WTC11 (cell line): ENCODE data around the gene USP48. TPM values are rescaled to one million over a fixed set of nuclear protein-coding genes. Genes with fewer than 3 reads are reported as not detected.

Experiments
- ATAC-seq: fragments of 200-7000 bp; cut with Tn5 transposase; 2 replicates; pipeline ENCODE4 v1.10.0; 2021; ENCODE audit warnings: mild to moderate bottlenecking, moderate library complexity
- CTCF ChIA-PET: fragments of 300-600 bp; sonication (Branson Sonifier 250); formaldehyde crosslinking; loops from one replicate; lab custom pipeline; 2021; ENCODE audit warnings: antibody characterized with exemption; lab: Charles Lee
- POLR2A ChIA-PET: fragments of 350-600 bp; sonication (Branson Sonifier 250); formaldehyde crosslinking; loops from one replicate; lab custom pipeline; 2021; ENCODE audit warnings: antibody characterized with exemption; lab: Charles Lee
- DNase-seq: peaks from one replicate; pipeline ENCODE4 v3.0.0; 2021; ENCODE audit warnings: low spot score
- H3K27ac Mint-ChIP-seq: 2 replicates; pipeline ENCODE4 v1.8.0; 2021; ENCODE audit warnings: mixed read lengths
- H3K27me3 Mint-ChIP-seq: 2 replicates; pipeline ENCODE4 v1.8.0; 2021; ENCODE audit warnings: low read depth, mild to moderate bottlenecking, moderate library complexity, mixed read lengths
- H3K36me3 Mint-ChIP-seq: 2 replicates; pipeline ENCODE4 v1.8.0; 2021; ENCODE audit warnings: mixed read lengths
- H3K4me1 Mint-ChIP-seq: 2 replicates; pipeline ENCODE4 v1.8.0; 2022; ENCODE audit warnings: mixed read lengths
- H3K4me3 Mint-ChIP-seq: 2 replicates; pipeline ENCODE4 v1.8.0; 2021; ENCODE audit warnings: mild to moderate bottlenecking, moderate library complexity, mixed read lengths
- H3K9me3 Mint-ChIP-seq: 2 replicates; pipeline ENCODE4 v1.8.0; 2021; ENCODE audit warnings: mixed read lengths
- AFF4 ChIP-seq: sonication (generic); formaldehyde crosslinking; IDR thresholded peaks from 2 replicates; pipeline ENCODE4 v1.8.1; 2023; ENCODE audit warnings: mild to moderate bottlenecking, missing genetic modification reagents, borderline replicate concordance
- ATF1 ChIP-seq: sonication (generic); formaldehyde crosslinking; IDR thresholded peaks from 2 replicates; pipeline ENCODE4 v1.8.1; 2023; ENCODE audit warnings: mild to moderate bottlenecking, moderate library complexity, missing genetic modification reagents
- ATF6 ChIP-seq: sonication (generic); formaldehyde crosslinking; IDR thresholded peaks from 2 replicates; pipeline ENCODE4 v1.8.1; 2023; ENCODE audit warnings: mild to moderate bottlenecking, missing genetic modification reagents
- CDX4 ChIP-seq: fragments of 250-450 bp; sonication (Bioruptor Pico); IDR thresholded peaks from 2 replicates; pipeline ENCODE4 v1.9.0; 2021; ENCODE audit warnings: moderate library complexity, mild to moderate bottlenecking, inconsistent platforms, borderline replicate concordance
- ELF4 ChIP-seq: sonication (generic); formaldehyde crosslinking; IDR thresholded peaks from 2 replicates; pipeline ENCODE4 v1.8.1; 2022; ENCODE audit warnings: low read depth, mild to moderate bottlenecking, moderate library complexity, missing genetic modification reagents
- FOXP1 ChIP-seq: sonication (generic); formaldehyde crosslinking; IDR thresholded peaks from 2 replicates; pipeline ENCODE4 v1.8.0; 2022; ENCODE audit warnings: missing genetic modification reagents, mild to moderate bottlenecking, moderate library complexity, borderline replicate concordance
- GABPB1 ChIP-seq: sonication (generic); formaldehyde crosslinking; IDR thresholded peaks from 2 replicates; pipeline ENCODE4 v1.8.1; 2023; ENCODE audit warnings: mild to moderate bottlenecking, missing genetic modification reagents
- GTF2I ChIP-seq: fragments of 250-450 bp; sonication (Bioruptor Pico); conservative IDR thresholded peaks from 2 replicates; pipeline ENCODE4 v1.4.0; 2021; ENCODE audit warnings: mild to moderate bottlenecking
- IRF1 ChIP-seq: sonication (generic); formaldehyde crosslinking; IDR thresholded peaks from 2 replicates; pipeline ENCODE4 v1.8.0; 2023; ENCODE audit warnings: missing genetic modification reagents
- IRF2 ChIP-seq: sonication (generic); formaldehyde crosslinking; IDR thresholded peaks from 2 replicates; pipeline ENCODE4 v1.8.0; 2022; ENCODE audit warnings: low read depth, missing genetic modification reagents, borderline replicate concordance
- JUN ChIP-seq: sonication (generic); formaldehyde crosslinking; IDR thresholded peaks from 2 replicates; pipeline ENCODE4 v1.8.0; 2023; ENCODE audit warnings: mild to moderate bottlenecking, missing genetic modification reagents
- KAT7 ChIP-seq: sonication (generic); formaldehyde crosslinking; IDR thresholded peaks from 2 replicates; pipeline ENCODE4 v1.8.1; 2023; ENCODE audit warnings: missing genetic modification reagents, mild to moderate bottlenecking, borderline replicate concordance
- MLX ChIP-seq: sonication (generic); formaldehyde crosslinking; IDR thresholded peaks from 2 replicates; pipeline ENCODE4 v1.8.1; 2023; ENCODE audit warnings: mild to moderate bottlenecking, missing genetic modification reagents, moderate library complexity
- NFATC4 ChIP-seq: fragments of 250-450 bp; sonication (Bioruptor Pico); IDR thresholded peaks from 2 replicates; pipeline ENCODE4 v1.9.0; 2021; ENCODE audit warnings: mild to moderate bottlenecking
- STAT6 ChIP-seq: sonication (generic); formaldehyde crosslinking; conservative IDR thresholded peaks from 2 replicates; pipeline ENCODE4 v1.8.1; 2023; ENCODE audit warnings: mild to moderate bottlenecking, low read depth, missing genetic modification reagents, moderate library complexity
- TCF7 ChIP-seq: sonication (generic); formaldehyde crosslinking; IDR thresholded peaks from 2 replicates; pipeline ENCODE4 v1.8.0; 2022; ENCODE audit warnings: mild to moderate bottlenecking, low read depth, missing genetic modification reagents, moderate library complexity
- ZMAT4 ChIP-seq: fragments of 250-450 bp; sonication (Bioruptor Pico); IDR thresholded peaks from 2 replicates; pipeline ENCODE4 v1.9.0; 2021; ENCODE audit warnings: mild to moderate bottlenecking
- ZNF138 ChIP-seq: sonication (generic); formaldehyde crosslinking; conservative IDR thresholded peaks from 2 replicates; pipeline ENCODE4 v1.8.1; 2022; ENCODE audit warnings: mild to moderate bottlenecking, moderate library complexity, missing genetic modification reagents
- ZNF263 ChIP-seq: sonication (generic); formaldehyde crosslinking; IDR thresholded peaks from 2 replicates; pipeline ENCODE4 v1.8.1; 2022; ENCODE audit warnings: low read depth, mild to moderate bottlenecking, moderate library complexity, missing genetic modification reagents
- ZNF396 ChIP-seq: fragments of 250-450 bp; sonication (Bioruptor Pico); IDR thresholded peaks from 2 replicates; pipeline ENCODE4 v1.8.0; 2021; ENCODE audit warnings: mild to moderate bottlenecking, moderate library complexity, borderline replicate concordance
- total RNA-seq: library from RNA; stranded (reverse); gene quantifications from 3 replicates; pipeline ENCODE4 v1.2.3, GENCODE V29; 2021

USP48 gene
- total RNA-seq, 1 experiment from 2014 or later: 86.9 TPM

- ATAC-seq (no peak), DNase-seq (no peak)
- Mint-ChIP-seq H3K9me3 (no peaks in the 10 kb centered on the region), H3K4me1 (peaks cover 38% of the 10 kb centered on the region), H3K27me3 (no peaks in the 10 kb centered on the region), H3K36me3 (peaks cover 42% of the 10 kb centered on the region), H3K27ac (peak overlapping the region; percentile 76), H3K4me3 (no peak overlapping the region)
- POLR2A ChIA-PET: no interaction called here
- TF ChIP-seq JUN (CRISPR knock-in tag): no peak
- TF ChIP-seq MLX (CRISPR knock-in tag): no peak
- no peak for TF ChIP-seq ATF6 (CRISPR knock-in tag)
- no peak for TF ChIP-seq GTF2I (CRISPR knock-in tag)
- TF ChIP-seq GABPB1: no peak
- CTCF ChIA-PET: interaction anchor here (0.6 kb wide), 1 partner anchor 117 kb away, joined by 4 read pairs; no protein-coding TSS in a partner anchor
Measured at GRCh38 chr1:21705303-21705980, 77.5 kb downstream of the USP48 start.

GRCh38 chr1:21704145-21704544, 78.8 kb downstream of the USP48 start:
- H3K4me1 Mint-ChIP-seq: peaks cover 38% of the 10 kb centered on the region
- no peaks in the 10 kb centered on the region for H3K27me3 Mint-ChIP-seq
- H3K9me3 Mint-ChIP-seq: no peaks in the 10 kb centered on the region
- TF ChIP-seq IRF2 (CRISPR knock-in tag) (no peak), IRF1 (CRISPR knock-in tag) (no peak), ZNF263 (CRISPR knock-in tag) (no peak), CDX4 (CRISPR knock-in tag) (no peak), AFF4 (CRISPR knock-in tag) (no peak), STAT6 (CRISPR knock-in tag) (no peak), FOXP1 (CRISPR knock-in tag) (no peak), ZNF396 (no peak), NFATC4 (CRISPR knock-in tag) (no peak), TCF7 (no peak), ZMAT4 (CRISPR knock-in tag) (no peak), ELF4 (CRISPR knock-in tag) (no peak), ZNF138 (no peak), JUN (CRISPR knock-in tag) (no peak), KAT7 (CRISPR knock-in tag) (no peak), ATF1 (CRISPR knock-in tag) (no peak)
- peak overlapping the region; percentile 43; the same call in 1 of the 2 replicates for H3K27ac Mint-ChIP-seq
- no peak overlapping the region for H3K4me3 Mint-ChIP-seq
- DNase-seq: no peak
- ChIA-PET POLR2A (interaction anchor here (0.6 kb wide), 1 partner anchor 81 kb away, joined by 3 read pairs; no protein-coding TSS in a partner anchor), CTCF (interaction anchor here (0.6 kb wide), 1 partner anchor 793 kb away, joined by 4 read pairs; no protein-coding TSS in a partner anchor)
- ATAC-seq: no peak
- H3K36me3 Mint-ChIP-seq: peaks cover 43% of the 10 kb centered on the region
